Measurements from ENCODE around the gene DYSF. TPM values are rescaled to one million over a fixed set of nuclear protein-coding genes. Genes with fewer than 3 reads are reported as not detected.

The DYSF gene
- total RNA-seq, 1 donor from 2014 or later, result 0.13 TPM

DNA sequence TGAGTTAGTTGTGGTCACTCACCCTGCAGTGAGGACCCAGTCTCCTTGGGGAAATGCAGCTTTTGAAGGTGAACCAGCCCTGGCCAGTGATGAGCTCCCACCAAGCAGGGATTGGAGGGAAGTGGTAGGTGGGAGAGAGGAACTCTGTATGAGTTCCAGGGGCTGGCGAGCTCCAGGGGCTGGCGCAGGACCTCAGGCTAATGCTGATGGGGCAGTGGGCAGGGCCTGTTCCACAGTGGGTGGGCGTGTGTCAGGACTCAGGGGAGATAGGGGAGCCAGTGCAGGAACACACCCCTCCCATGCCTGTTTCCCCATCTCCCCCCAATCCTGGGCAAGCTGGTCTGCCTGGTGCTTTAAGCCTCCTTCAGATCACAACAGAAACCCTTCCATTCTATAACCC, 208.4 kb downstream of the DYSF start:
- Mint-ChIP-seq H3K4me3 (no peak overlapping the region), H3K27ac (no peak overlapping the region), H3K27me3 (peaks cover 4% of the 10 kb centered on the region), H3K9me3 (peaks cover 15% of the 10 kb centered on the region), H3K36me3 (ENCODE audit: low read depth) (no peaks in the 10 kb centered on the region), H3K4me1 (no peaks in the 10 kb centered on the region)
- POLR2A ChIA-PET, result no interaction called here
- DNase-seq (no peak), ATAC-seq (ENCODE audit: low read depth) (no peak)
- intact Hi-C loops (cut with micrococcal nuclease), result no loop called here
- no peak for TF ChIP-seq CTCF (IDR thresholded peaks at IDR 0.05)
- CTCF ChIA-PET, result interaction anchor here (0.7 kb wide), 1 partner anchor 18 kb away, joined by 3 read pairs; no protein-coding TSS in a partner anchor

GRCh38 chr2:71662665-71663394, 209.5 kb downstream of the DYSF start:
- Mint-ChIP-seq H3K9me3 (peaks cover 13% of the 10 kb centered on the region), H3K36me3 (ENCODE audit: low read depth) (no peaks in the 10 kb centered on the region), H3K4me3 (no peak overlapping the region), H3K4me1 (no peaks in the 10 kb centered on the region), H3K27me3 (peaks cover 6% of the 10 kb centered on the region), H3K27ac (no peak overlapping the region)
- ChIA-PET CTCF (no interaction called here), POLR2A (no interaction called here)
- intact Hi-C loops (cut with micrococcal nuclease), result no loop called here
- ATAC-seq (ENCODE audit: low read depth) (no peak), DNase-seq (no peak)
- TF ChIP-seq CTCF (IDR thresholded peaks at IDR 0.05), result no peak

GRCh38 chr2:71664161-71664560, 210.8 kb downstream of the DYSF start:
- Mint-ChIP-seq H3K27ac (no peak overlapping the region), H3K4me3 (no peak overlapping the region), H3K4me1 (no peaks in the 10 kb centered on the region), H3K9me3 (peaks cover 3% of the 10 kb centered on the region), H3K36me3 (ENCODE audit: low read depth) (no peaks in the 10 kb centered on the region), H3K27me3 (peaks cover 6% of the 10 kb centered on the region)
- no peak for TF ChIP-seq CTCF (IDR thresholded peaks at IDR 0.05)
- ATAC-seq (ENCODE audit: low read depth) (no peak), DNase-seq (no peak)
- POLR2A ChIA-PET, result no interaction called here
- intact Hi-C loops (cut with micrococcal nuclease), result no loop called here
- CTCF ChIA-PET, result no interaction called here

- TF ChIP-seq CTCF (IDR thresholded peaks at IDR 0.05), result no peak
- Mint-ChIP-seq H3K36me3 (ENCODE audit: low read depth) (no peaks in the 10 kb centered on the region), H3K4me3 (no peak overlapping the region), H3K27me3 (peaks cover 6% of the 10 kb centered on the region), H3K27ac (no peak overlapping the region), H3K4me1 (no peaks in the 10 kb centered on the region), H3K9me3 (no peaks in the 10 kb centered on the region)
- ChIA-PET CTCF (no interaction called here), POLR2A (no interaction called here)
- DNase-seq, result no peak
- intact Hi-C loops (cut with micrococcal nuclease), result no loop called here
- ATAC-seq (ENCODE audit: low read depth), result no peak
Measured at GRCh38 chr2:71665168-71666093, 212.1 kb downstream of the DYSF start.

GRCh38 chr2:71666094-71666474, 212.7 kb downstream of the DYSF start:
- Mint-ChIP-seq H3K27ac (no peak overlapping the region), H3K36me3 (ENCODE audit: low read depth) (no peaks in the 10 kb centered on the region), H3K4me3 (no peak overlapping the region), H3K9me3 (no peaks in the 10 kb centered on the region), H3K27me3 (peaks cover 6% of the 10 kb centered on the region), H3K4me1 (no peaks in the 10 kb centered on the region)
- intact Hi-C loops (cut with micrococcal nuclease), result no loop called here
- DNase-seq, result no peak
- ChIA-PET CTCF (no interaction called here), POLR2A (no interaction called here)
- ATAC-seq (ENCODE audit: low read depth), result no peak
- TF ChIP-seq CTCF (IDR thresholded peaks at IDR 0.05), result no peak
